ENCODE results near the gene TEKT5. TPM values are rescaled to one million over a fixed set of nuclear protein-coding genes. Genes with fewer than 3 reads are reported as not detected.
"Not testable (repeated sequence)": the region's sequence is repeated elsewhere in the genome, so short reads cannot be mapped to it uniquely, and the experiment has no call there.

Gene TEKT5
- total RNA-seq, 1 donor from 2014 or later: not detected

DNA sequence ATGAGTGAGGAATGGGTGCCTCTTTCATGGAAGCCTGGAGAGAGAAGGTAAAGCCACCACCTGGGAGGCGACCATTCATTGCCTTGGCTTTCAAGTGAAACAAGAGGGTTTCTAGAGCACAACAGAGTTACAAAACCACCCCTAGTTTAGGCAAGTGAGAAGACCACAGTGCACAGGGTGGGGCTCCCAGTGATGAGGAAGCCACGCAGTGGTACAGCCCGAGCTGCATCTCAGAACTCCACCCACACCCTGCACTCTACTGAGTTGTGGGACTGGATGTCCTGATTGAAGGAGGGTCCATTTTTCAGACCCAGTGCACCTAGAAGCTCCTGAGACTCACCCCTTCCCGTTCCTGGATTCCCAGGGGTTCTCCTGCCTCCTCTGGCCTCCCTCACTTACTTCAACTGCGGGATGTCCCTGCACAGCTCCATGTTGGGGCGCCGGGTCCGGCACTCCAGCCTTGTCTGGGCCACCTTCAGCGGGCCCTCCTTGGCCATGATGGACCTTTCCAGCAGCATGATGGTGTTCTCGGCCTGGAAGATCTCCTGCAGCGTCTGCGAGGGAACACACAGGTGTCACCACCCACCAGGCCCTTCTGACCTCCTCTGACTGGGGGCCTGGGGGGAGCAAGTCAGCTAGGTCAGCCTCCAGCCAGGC is 59.2 kb downstream of the TEKT5 start:
- no peak for DNase-seq (ENCODE audit: low read depth in 2 of 2)

GRCh38 chr16:10633429-10633828 is 61.3 kb downstream of the TEKT5 start:
- DNase-seq (ENCODE audit: low read depth in 2 of 2): not testable (repeated sequence)

DNA sequence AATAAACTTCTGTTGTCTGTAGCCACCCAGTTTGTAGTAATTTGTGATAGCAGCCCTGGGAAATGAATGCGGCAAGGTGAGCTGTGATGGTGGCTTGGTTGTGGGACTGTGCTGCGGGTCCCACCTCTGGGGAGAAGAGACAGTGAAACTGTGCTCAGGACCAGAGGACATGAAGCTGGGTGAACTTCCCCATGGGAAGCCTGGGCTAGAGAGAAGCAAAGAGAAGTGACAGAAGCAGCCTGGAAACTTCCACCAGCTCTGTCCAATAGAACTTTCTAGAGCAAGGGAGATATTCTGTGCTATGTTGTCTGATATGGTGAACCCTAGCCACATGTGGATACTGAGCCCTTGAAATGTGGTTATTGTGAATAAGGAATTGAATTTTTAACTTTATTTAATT is 62.8 kb downstream of the TEKT5 start:
- DNase-seq (ENCODE audit: low read depth in 2 of 2): no peak

DNA sequence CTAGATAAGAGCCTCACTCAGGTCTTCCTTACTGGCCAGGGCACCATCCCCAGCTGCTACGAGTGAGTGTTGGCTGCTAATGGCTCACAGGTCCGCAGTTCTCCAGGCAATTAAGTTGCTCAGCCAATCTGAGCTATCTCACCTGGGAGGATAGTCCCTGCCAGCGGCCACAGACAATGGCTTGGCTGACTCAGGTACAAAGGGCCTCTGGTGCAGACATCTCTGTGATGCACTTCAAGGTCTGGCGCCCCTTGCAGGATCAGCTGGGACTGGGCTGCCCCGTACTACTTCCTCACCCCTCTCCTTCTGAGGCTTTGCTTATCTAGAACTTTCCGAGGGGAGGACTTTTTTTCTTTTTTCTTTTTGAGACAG is 65.2 kb downstream of the TEKT5 start:
- no peak for DNase-seq (ENCODE audit: low read depth in 2 of 2)

DNA sequence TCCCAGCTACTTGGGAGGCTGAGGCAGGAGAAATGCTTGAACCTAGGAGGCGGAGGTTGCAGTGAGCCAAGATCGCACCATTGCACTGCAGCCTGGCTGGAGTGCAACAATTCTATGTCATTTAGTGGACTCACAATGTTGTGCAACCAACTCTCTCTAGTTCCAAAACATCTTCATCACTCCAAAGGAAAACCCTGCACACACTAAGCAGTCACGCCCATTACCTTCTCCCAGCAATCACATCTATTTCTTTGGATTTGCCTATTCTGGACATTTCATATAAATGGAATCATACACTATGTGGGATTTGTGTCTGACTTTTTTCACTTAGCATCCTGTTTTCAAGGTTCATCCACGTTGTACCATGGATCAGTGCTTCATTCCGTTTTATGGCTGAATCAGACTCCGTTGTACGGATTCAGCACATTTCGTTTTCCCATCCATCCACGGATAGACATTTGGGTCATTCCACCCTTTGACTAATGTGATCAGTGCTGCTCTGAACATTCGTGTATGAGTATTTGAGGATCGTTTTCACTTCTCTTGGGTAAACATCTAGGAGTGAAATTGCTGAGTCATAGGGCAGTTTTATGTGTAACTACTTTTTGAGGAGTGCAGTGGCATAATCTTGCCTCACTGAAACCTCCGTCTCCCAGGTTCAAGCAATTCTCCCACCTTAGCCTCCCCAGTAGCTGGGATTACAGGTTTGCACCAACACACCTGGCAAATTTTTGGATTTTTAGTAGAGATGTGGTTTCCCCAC is 69.0 kb downstream of the TEKT5 start:
- DNase-seq (ENCODE audit: low read depth in 2 of 2): no peak

DNA sequence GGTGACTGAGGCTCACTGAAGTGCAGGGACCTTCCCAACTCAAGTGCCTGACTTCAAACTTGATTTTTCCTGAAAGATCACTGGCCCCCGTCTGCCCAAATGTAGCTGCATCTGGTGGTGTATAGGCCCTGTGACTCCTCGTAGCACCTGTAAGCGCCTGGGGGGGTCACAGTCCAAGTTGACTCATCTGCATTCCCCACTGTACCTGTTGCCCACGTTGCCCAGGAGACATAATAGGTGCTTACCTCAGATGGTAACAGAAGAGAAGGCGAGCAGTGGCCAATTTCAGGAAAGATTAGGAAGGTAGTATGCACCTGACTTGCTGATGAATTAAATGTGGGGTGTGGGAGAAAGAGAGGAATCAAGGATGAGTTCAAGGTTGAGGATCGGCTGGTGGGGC is 70.2 kb downstream of the TEKT5 start:
- DNase-seq (ENCODE audit: low read depth in 2 of 2): no peak

DNA sequence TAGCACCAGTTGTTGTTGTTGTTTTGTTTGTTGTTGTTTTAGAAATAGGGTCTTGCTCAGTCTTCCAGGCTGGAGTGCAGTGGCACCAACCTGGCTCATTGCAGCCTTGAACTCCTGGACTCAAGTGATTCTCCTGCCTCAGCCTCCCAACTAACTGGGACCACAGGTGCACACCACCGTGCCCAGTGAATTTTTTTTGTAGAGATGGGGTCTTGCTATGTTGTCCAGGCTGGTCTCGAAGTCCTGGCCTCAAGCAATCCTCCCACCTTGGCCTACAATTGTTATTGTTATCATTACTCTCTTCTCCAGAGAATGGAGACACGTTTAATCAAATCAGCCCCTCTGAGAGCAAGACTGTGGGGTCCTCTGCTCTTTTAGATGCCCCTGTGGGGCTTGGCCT is 71.7 kb downstream of the TEKT5 start:
- no peak for DNase-seq (ENCODE audit: low read depth in 2 of 2)

DNA sequence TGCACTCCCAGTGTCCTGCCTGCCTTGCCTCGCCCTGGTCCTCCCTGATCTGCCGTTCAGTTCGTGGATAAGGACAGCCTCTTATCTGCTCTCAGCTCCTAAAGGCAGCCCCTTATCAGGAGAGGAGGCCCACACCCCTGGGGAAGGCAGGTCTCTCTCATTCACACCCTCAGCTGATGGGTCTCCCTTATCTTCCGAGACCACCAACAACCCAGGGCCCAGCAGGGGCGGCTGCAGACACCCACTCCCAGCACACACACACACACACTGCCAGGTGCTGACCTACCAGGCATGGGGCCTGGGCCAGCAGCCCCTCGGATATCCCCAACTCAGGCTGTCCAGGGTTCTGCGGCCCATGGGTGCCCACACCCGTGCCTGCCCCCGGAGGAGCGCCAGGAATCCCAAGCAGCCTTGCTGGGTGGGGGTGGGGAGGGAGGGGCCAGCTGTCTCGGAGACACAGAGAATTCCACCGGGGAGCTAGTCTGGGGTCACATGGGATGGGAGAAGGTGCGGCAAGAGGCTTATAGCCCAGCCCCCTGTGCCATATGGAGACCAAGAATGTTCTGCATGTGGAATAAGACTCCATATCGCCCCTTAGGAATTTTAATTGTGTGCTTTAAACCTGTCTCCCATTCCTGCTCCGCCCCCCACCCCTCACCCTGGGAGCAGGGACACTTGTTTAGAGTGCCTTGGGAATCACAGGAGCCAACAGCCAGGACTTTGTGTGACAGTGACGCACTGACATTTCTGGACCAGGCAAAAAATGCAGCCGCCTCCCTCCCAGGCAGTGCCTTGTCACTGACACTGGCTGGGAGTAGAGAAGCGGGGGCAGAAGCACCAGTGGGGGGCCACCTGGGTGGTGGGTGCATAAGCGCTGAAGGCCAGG is 72.5 kb downstream of the TEKT5 start:
- no peak for DNase-seq (ENCODE audit: low read depth in 2 of 2)

- DNase-seq (ENCODE audit: low read depth in 2 of 2): not testable (repeated sequence)
Observed at GRCh38 chr16:10621216-10621949, 73.3 kb downstream of the TEKT5 start.

DNA sequence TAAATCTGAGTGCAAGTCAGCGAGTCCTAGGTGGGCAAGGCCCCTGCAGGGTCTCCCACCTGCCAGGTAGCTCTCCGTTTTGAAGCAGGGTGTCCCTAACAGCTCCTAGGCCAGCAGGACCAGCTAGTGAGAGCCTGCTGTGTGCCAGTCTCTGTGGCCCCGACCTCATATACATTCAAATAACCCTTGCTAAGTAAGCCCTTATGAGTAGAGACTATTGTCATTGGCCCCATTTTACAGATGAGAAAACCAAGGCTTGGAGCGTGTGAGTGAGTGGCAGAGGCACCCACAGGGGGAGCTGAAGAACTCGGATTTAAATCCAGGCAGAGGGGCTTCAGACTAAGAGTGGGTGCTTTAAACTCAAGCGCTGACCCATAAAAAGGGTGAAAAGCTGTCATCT is 74.6 kb downstream of the TEKT5 start:
- DNase-seq (ENCODE audit: low read depth in 2 of 2): no peak

DNA sequence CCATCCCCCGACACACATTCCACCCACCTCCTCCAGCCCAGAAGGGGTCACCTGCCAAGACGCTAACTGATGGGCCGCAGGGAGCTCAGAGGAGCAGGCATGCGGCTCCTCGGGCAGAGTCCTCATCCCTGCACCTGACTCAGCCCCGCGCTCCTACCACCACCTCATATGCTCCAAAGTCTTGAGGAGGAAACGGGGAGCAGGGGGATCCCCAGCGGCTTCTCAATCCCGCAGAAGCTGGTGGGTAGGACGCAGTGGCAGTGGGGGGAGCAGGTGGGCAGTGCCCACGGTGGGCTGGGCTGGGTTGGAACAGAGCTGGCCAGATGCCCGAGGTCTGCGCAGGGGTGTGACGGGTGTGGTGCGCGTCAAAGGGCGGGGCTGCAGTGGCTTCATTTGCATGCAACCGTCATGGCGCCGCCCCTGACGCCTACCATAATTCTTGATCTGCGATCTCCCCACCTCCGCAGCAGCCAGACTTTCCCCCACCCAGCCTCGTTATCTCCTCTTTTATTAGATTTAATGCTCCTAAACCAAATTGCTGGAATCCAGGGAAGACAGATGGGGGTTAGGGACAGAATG is 75.4 kb downstream of the TEKT5 start:
- peak in 1 of 2 donors; percentile 23 for DNase-seq (ENCODE audit: low read depth in 2 of 2)

GRCh38 chr16:10618710-10619209 is 76.0 kb downstream of the TEKT5 start:
- no peak for DNase-seq (ENCODE audit: low read depth in 2 of 2)

DNA sequence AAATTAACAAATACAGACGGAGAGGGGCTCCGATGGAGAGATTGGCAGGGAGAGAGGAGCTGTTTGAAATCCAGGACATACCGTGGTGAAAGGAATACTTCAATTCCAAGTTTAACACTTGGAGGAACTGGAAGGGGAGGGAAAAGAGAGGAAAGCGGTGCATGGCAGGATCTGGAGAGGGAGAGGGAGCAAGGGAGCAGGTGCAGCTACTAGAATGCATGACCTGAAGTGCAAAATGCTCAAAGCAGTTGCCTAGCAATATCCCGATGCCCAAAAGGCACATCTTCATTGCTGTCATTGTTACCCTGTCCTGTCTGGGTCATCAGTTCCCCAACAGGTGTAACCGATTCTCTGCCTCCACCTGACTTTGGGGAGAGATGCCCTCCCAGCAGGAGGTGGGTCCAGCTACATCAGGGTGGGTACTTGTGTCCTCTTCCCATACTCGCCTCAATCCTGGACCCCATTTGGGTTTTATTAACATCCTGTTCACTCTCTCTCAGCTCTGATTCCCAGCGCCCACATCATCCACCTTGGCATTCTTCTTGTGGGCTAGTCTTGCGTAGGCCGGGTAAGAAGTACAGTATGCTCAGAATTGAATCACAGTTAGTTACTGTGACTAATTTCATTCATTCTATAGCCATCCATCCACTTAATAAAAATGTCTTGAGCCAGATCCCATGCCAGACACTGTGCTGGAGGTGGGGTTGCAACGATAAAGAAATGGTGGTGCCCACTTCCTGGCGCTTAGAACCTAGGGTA is 76.9 kb downstream of the TEKT5 start:
- DNase-seq (ENCODE audit: low read depth in 2 of 2): no peak

- peak in 1 of 2 donors; percentile 66 for DNase-seq (ENCODE audit: low read depth in 2 of 2)
Observed at GRCh38 chr16:10616756-10617640, 77.7 kb downstream of the TEKT5 start.

GRCh38 chr16:10616419-10616755 is 78.3 kb downstream of the TEKT5 start:
- no peak for DNase-seq (ENCODE audit: low read depth in 2 of 2)

DNA sequence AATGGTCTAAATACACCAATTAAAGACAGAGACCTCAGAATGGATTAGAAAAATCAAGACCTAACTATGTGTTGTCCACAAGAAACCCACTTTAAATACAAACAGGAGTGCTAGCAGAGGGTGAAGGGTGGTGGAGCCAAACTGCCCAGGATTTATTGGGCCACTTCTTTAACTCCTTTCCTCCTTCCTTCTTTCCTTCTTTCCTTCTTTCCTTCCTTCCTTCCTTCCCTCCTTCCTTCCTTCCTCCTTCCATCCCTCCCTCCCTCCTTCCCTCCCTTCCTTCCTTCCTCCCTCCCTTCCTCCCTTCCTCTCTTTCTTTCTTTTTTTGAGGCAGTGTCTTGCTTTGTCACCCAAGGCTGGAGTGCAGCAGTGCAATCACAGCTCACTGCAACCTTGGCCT is 80.0 kb downstream of the TEKT5 start:
- DNase-seq (ENCODE audit: low read depth in 2 of 2): no peak

GRCh38 chr16:10613785-10614485 is 80.8 kb downstream of the TEKT5 start:
- no peak for DNase-seq (ENCODE audit: low read depth in 2 of 2)

DNA sequence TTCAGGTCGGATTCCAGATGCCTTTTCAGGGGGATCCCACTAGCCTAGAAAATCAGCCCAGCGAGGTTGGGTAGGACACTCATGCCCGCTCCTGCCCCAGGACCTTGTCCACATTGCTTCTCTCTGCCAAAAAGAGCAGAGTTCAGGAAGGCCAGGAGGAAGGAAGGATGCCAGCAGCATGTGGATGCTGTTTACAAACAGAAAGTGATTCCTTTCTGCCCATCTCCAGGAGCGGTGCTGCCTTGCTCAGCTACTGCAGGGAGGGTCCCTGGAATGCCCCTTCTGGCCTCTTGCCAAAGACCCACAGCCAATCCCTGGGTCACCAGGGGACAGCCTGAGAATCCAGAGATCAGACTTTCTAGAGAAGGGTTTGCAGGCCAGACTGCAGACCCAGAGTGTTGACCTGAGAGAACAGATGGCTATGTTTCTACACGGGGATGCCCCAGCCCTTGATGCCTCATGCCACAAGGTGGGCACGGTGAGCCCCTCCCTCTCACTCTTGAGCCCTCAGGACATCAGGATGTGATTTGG is 82.0 kb downstream of the TEKT5 start:
- peak in 1 of 2 donors; percentile 26 for DNase-seq (ENCODE audit: low read depth in 2 of 2)
